Neuronal stem cell (in vitro differentiated cells): ENCODE measurements around the gene CORO1C.

ENCODE experiments used
- DNase-seq: peaks from one replicate; pipeline ENCODE4 v3.0.0-alpha.2; 2013; ENCODE audit warnings: low spot score
- H2AFZ ChIP-seq: one replicate; pipeline ENCODE4 v1.6.1; 2013; ENCODE audit warnings: mild to moderate bottlenecking, low read length, inconsistent platforms
- H2AK5ac ChIP-seq: 2 replicates; pipeline ENCODE4 v1.6.1; 2013; ENCODE audit warnings: low read depth, mild to moderate bottlenecking, inconsistent platforms, low read length, moderate library complexity, mixed read lengths
- H2BK120ac ChIP-seq: 2 replicates; pipeline ENCODE4 v1.6.1; 2013; ENCODE audit warnings: low read depth, mild to moderate bottlenecking, inconsistent platforms, low read length, moderate library complexity, mixed read lengths
- H2BK12ac ChIP-seq: one replicate; pipeline ENCODE4 v1.6.1; 2013; ENCODE audit warnings: low read length, inconsistent platforms
- H2BK15ac ChIP-seq: 2 replicates; pipeline ENCODE4 v1.6.1; 2013; ENCODE audit warnings: mild to moderate bottlenecking, low read length, inconsistent platforms, mixed read lengths
- H2BK5ac ChIP-seq: one replicate; pipeline ENCODE4 v1.6.1; 2013; ENCODE audit warnings: inconsistent platforms, mild to moderate bottlenecking, low read length, moderate library complexity
- H3K14ac ChIP-seq: one replicate; pipeline ENCODE4 v1.6.1; 2013; ENCODE audit warnings: low read length, inconsistent platforms
- H3K18ac ChIP-seq: 2 replicates; pipeline ENCODE4 v1.6.1; 2013; ENCODE audit warnings: low read length, inconsistent platforms
- H3K23ac ChIP-seq: 2 replicates; pipeline ENCODE4 v1.6.1; 2013; ENCODE audit warnings: low read depth, mild to moderate bottlenecking, mixed read lengths, low read length, inconsistent platforms; ENCODE audit not compliant: poor library complexity
- H3K27ac ChIP-seq: replicated peaks from 3 replicates; pipeline ENCODE4 v1.5.1; 2013; ENCODE audit warnings: low read length, inconsistent platforms
- H3K27me3 ChIP-seq, 3 experiments: 2 replicates each; pipeline ENCODE4 v1.6.1; 2013; ENCODE audit warnings: low read length in 3 of 3, mild to moderate bottlenecking in 2 of 3, inconsistent platforms in 1 of 3, low read depth in 1 of 3, mixed read lengths in 1 of 3, moderate library complexity in 1 of 3; ENCODE audit not compliant: control insufficient read depth in 3 of 3, insufficient read depth in 3 of 3
- H3K36me3 ChIP-seq, 2 donors: replicated peaks in 1 of 2; 2 replicates each; pipeline ENCODE4 v1.6.1; 2013; ENCODE audit warnings: low read length in 2 of 2; ENCODE audit not compliant: control insufficient read depth in 2 of 2, insufficient read depth in 2 of 2
- H3K4ac ChIP-seq: 2 replicates; pipeline ENCODE4 v1.6.1; 2013; ENCODE audit warnings: inconsistent platforms, mild to moderate bottlenecking, low read length, moderate library complexity
- H3K4me1 ChIP-seq, 2 donors: 1 replicate in 1 of 2; 2 replicates in 1 of 2; pipeline ENCODE4 v1.6.1; 2013; ENCODE audit warnings: low read length in 2 of 2, low read depth in 1 of 2; ENCODE audit not compliant: control insufficient read depth in 2 of 2, insufficient read depth in 1 of 2
- H3K4me2 ChIP-seq: one replicate; pipeline ENCODE4 v1.6.1; 2013; ENCODE audit warnings: mild to moderate bottlenecking, low read length, inconsistent platforms; ENCODE audit not compliant: insufficient read depth, poor library complexity, severe bottlenecking
- H3K4me3 ChIP-seq, 2 donors: 2 replicates each; pipeline ENCODE4 v1.5.1; 2013; ENCODE audit warnings: low read length in 2 of 2, mild to moderate bottlenecking in 2 of 2, inconsistent platforms in 1 of 2, moderate library complexity in 1 of 2
- H3K79me1 ChIP-seq: one replicate; pipeline ENCODE4 v1.6.1; 2013; ENCODE audit warnings: low read depth, mild to moderate bottlenecking, inconsistent platforms, low read length, moderate library complexity
- H3K9ac ChIP-seq: one replicate; pipeline ENCODE4 v1.6.1; 2013; ENCODE audit warnings: mild to moderate bottlenecking, low read depth, low read length, inconsistent platforms; ENCODE audit not compliant: poor library complexity
- H3K9me3 ChIP-seq, 2 donors: replicated peaks in 1 of 2; 2 replicates each; pipeline versions ENCODE3 to v1.6.1; 2013; ENCODE audit warnings: low read length in 2 of 2, mild to moderate bottlenecking in 2 of 2, inconsistent platforms in 1 of 2, low read depth in 1 of 2, mixed read lengths in 1 of 2, moderate library complexity in 1 of 2; ENCODE audit not compliant: control insufficient read depth in 2 of 2, insufficient read depth in 1 of 2
- H4K8ac ChIP-seq: one replicate; pipeline ENCODE4 v1.6.1; 2013; ENCODE audit warnings: low read depth, mild to moderate bottlenecking, inconsistent platforms, low read length, moderate library complexity
- H4K91ac ChIP-seq: one replicate; pipeline ENCODE4 v1.6.1; 2013; ENCODE audit warnings: low read length, low read depth, mild to moderate bottlenecking, inconsistent platforms; ENCODE audit not compliant: poor library complexity
- WGBS, 2 donors: extraction: QIAGEN DNeasy Blood & Tissue Kit; methylation state at CpG; one replicate each; pipeline ENCODE4 v1.1.7; 2013; ENCODE audit warnings: missing lambda C conversion rate in 2 of 2, mixed read lengths in 1 of 2; ENCODE audit not compliant: insufficient read length in 2 of 2, insufficient replicate concordance in 1 of 2; ENCODE audit errors: extremely low coverage in 2 of 2; 5-methylcytosine and 5-hydroxymethylcytosine counted together

CORO1C gene

GRCh38 chr12:108599541-108599940 lies 131.8 kb downstream of the CORO1C start:
- Histone ChIP-seq H3K36me3 (no peaks in the 10 kb centered on the region), H3K27ac (no peak overlapping the region), H2BK12ac (peak overlapping the region; percentile 32), H3K27me3 (peaks cover 0 to 3% (median 0%) of the 10 kb centered on the region in 3 experiments), H3K4ac (no peak overlapping the region), H3K79me1 (no peaks in the 10 kb centered on the region), H3K23ac (peak overlapping the region; percentile 26), H2BK120ac (no peak overlapping the region), H2AFZ (no peak overlapping the region), H3K9me3 (peaks cover 0 to 2% of the 10 kb centered on the region in 2 donors), H3K14ac (no peak overlapping the region), H4K91ac (no peak overlapping the region), H3K18ac (peak overlapping the region; percentile 39), H3K4me2 (no peak overlapping the region), H3K4me3 (no peak overlapping the region), H3K4me1 (peaks cover 16% of the 10 kb centered on the region in 2 donors), H2BK5ac (no peak overlapping the region), H2BK15ac (peak overlapping the region; percentile 3), H4K8ac (no peak overlapping the region), H3K9ac (no peak overlapping the region), H2AK5ac (peak overlapping the region; percentile 40)
- WGBS, 2 donors = no CpG with 5 or more reads among the region's 6 CpGs
- no peak for DNase-seq

- Histone ChIP-seq H3K36me3 (no peaks in the 10 kb centered on the region), H3K4me2 (no peak overlapping the region), H3K79me1 (no peaks in the 10 kb centered on the region), H3K4me1 (peaks cover 13 to 16% of the 10 kb centered on the region in 2 donors), H3K14ac (no peak overlapping the region), H2BK12ac (no peak overlapping the region), H3K18ac (no peak overlapping the region), H3K9me3 (peaks cover 0 to 2% of the 10 kb centered on the region in 2 donors), H3K27me3 (peaks cover 0 to 2% (median 0%) of the 10 kb centered on the region in 3 experiments), H4K91ac (no peak overlapping the region), H3K27ac (no peak overlapping the region), H3K9ac (no peak overlapping the region), H3K4ac (no peak overlapping the region), H2BK5ac (peak overlapping the region; percentile 15), H2BK120ac (no peak overlapping the region), H2AFZ (peak overlapping the region; percentile 83), H4K8ac (no peak overlapping the region), H2BK15ac (peak overlapping the region; percentile 3), H3K23ac (no peak overlapping the region), H2AK5ac (no peak overlapping the region), H3K4me3 (no peak overlapping the region)
- DNase-seq = no peak
- WGBS, 2 donors = no CpG with 5 or more reads among the region's 11 CpGs
These were observed 132.6 kb downstream of the CORO1C start for GRCh38 chr12:108598553-108599250.

- H3K4me2 ChIP-seq = no peak within 1 kb of the TSS
- no peaks in the 10 kb centered on the region for H3K27me3 ChIP-seq
- DNase-seq = no peak
- H3K79me1 ChIP-seq = no peaks in the 10 kb centered on the region
- peak within 1 kb of the TSS; percentile 38 for H4K91ac ChIP-seq
- H3K4ac ChIP-seq = no peak within 1 kb of the TSS
- peak within 1 kb of the TSS; percentile 43 for H2AK5ac ChIP-seq
- H3K23ac ChIP-seq = no peak within 1 kb of the TSS
- no peak within 1 kb of the TSS for H2BK120ac ChIP-seq
- H3K14ac ChIP-seq = no peak within 1 kb of the TSS
- H4K8ac ChIP-seq = peak within 1 kb of the TSS; percentile 29
- peaks cover 13 to 16% of the 10 kb centered on the region in 2 donors for H3K4me1 ChIP-seq
- H2BK12ac ChIP-seq = peak within 1 kb of the TSS; percentile 63
- peak within 1 kb of the TSS; percentile 83 for H2AFZ ChIP-seq
- no peaks in the 10 kb centered on the region for H3K36me3 ChIP-seq
- no peaks in the 10 kb centered on the region for H3K9me3 ChIP-seq
- H2BK5ac ChIP-seq = peak within 1 kb of the TSS; percentile 15
- peak within 1 kb of the TSS; percentile 18 for H2BK15ac ChIP-seq
- H3K4me3 ChIP-seq = peak within 1 kb of the TSS; percentile 8 to 19
- H3K9ac ChIP-seq = no peak within 1 kb of the TSS
- WGBS, 2 donors = no CpG with 5 or more reads among the region's 27 CpGs
- peak within 1 kb of the TSS; percentile 78 for H3K18ac ChIP-seq
- no peak within 1 kb of the TSS for H3K27ac ChIP-seq
These were observed 133.5 kb downstream of the CORO1C start, which contains the start of gene TMEM119 for GRCh38 chr12:108597559-108598471. Gene TMEM119 (minus strand): TSS chr12:108598084. CDS start chr12:108592383, 5,701 bp downstream.
